HG02840 (cell line): Measurements from ENCODE around the gene PHACTR3.

Experiments used
- ATAC-seq: cut with Tn5 transposase; IDR thresholded peaks from one replicate; pipeline ENCODE4 v1.9.1; 2021; ENCODE audit warnings: mild to moderate bottlenecking, moderate library complexity, moderate number of reproducible peaks; ENCODE audit not compliant: unreplicated experiment, low FRiP score

Gene PHACTR3

DNA sequence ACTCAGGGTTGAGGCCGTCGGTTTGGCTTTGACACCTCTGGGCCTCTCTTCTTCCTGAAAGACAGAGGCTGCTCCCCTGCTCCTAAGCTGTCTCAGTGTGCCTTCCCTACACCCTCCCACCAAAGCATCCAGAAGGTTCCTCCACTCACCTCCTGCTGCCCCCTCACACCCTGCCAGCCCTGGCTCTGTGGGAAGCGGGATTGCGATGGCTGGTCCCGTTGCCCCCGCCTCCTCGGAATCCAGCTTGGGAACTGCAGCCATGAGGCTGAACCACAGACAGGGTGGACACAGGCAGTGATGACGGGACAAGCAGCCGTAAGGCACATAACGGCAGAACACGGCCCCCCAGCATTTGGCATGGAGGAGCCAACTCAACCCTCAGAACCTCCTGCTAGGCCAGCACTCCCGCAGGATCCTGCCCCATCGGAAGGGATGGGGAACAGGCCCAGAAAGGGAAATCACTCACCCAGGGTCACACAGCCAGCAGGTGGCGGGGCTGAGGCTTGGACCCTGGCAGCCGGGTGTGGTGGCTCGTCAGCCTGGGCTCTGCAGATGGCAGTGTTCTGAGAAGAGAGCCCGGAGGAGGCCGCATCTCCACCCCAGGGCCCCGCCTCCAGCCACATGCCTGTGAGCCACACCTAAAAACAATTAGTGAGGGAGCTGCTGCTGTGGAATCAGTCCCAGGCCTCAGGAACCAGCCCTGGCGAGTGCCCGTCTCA is 139.6 kb downstream of the PHACTR3 start:
- no peak for ATAC-seq

DNA sequence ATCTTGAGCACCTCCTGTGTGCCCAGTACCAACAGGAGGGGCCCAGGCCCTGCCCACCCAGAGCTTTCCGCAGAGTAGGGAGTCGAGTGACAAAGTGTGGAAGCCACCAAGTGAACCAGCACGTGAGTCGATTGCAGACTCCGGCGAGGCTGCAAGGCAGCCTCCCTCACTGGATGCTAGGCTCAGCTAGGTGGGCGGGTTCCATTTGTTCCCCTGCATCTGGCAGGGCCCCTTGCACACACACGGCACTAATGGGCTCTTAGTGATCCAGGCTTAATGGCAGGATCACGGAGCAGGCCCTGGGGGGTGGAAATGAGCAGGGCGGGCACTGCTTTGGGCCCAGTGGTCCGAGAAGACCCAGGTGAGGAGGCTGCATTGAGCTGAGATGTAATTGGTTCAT is 140.4 kb downstream of the PHACTR3 start:
- no peak for ATAC-seq

DNA sequence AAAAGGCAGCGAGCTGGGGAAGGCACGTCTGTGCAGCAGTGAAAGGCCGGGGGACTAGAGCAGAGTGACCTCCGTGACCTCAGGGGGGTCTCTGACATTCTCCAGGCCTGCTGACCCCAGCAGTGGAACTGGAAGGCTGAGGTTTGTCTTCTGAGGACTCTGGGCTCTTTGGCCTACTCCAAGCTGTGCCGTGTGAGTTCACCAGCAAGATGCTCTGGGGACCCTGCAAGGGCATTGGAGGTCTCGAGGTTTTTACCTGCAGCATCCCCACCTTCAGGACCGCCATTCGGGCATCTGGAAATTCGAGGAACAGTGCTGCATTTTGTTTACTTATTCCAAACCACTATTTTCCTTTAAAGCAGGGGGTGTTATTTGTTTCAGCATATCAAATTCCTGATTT is 140.9 kb downstream of the PHACTR3 start:
- no peak for ATAC-seq

- ATAC-seq: no peak
Observed at GRCh38 chr20:59745716-59746115, 141.4 kb downstream of the PHACTR3 start.

DNA sequence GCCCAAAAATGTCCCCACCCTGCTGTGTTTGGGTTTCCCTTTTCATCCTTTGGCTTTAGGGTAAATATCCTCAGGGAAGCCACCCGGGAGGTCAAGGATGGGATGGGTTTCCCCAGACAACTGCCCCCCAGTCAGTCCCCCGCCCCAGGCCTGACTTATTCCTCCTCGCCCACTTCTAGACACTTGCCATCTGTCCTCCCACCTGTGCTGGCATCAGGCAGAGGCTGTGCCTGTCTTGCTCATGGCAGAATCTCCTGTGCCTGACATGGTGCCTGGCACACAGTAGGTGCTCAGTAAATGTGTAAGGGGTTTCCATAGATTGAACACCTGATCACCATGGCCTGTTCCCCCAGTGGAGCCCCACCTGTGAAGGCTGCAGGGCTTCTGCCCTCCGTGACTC is 141.8 kb downstream of the PHACTR3 start:
- ATAC-seq: no peak

GRCh38 chr20:59747671-59748515 is 143.6 kb downstream of the PHACTR3 start:
- no peak for ATAC-seq

DNA sequence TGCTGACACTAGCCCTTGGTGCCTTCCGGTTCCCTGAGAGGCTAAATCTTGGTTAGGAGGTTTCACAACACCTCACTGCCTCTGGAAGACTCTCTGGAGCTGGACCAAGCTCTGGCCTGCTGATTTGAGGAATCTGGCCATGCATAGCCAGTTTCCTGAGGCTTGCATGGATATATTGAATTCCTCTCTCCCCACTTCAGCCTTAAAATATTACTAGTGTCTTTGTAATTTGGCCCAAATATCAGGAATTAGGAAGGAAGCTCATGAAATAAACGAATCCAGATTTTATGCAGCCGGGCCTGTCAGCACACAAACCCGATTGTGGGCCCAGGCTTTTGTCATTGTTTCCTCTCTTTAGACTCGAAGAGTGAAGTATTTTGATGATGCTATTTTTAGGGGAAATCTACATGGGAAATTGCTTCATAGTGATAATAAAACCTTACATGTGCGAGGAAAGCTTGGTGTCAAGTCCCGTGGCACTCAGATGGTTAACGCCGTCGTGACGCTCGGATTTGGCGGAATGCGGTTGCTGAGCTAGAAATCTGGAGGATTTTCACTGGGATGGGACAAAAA is 144.4 kb downstream of the PHACTR3 start:
- ATAC-seq: no peak

DNA sequence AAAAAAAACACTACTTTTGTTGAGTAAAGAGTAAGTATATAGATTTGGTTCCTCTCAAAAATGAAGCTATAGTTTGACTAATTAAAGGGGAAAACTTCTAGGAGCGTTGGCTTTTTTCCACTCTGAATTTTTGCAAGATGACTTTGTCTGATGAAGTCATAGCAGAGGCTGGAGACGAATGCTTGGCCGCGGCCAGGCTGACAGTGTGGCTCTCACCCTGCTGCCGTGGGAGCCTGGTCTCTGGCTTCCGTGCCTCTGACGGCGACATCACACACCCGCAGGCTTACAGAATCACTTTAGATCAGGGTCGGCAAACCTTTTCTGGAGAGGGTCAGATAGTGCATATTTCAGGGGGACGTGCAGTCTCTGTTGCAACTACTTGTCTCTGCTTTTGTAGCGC is 145.0 kb downstream of the PHACTR3 start:
- ATAC-seq: no peak

DNA sequence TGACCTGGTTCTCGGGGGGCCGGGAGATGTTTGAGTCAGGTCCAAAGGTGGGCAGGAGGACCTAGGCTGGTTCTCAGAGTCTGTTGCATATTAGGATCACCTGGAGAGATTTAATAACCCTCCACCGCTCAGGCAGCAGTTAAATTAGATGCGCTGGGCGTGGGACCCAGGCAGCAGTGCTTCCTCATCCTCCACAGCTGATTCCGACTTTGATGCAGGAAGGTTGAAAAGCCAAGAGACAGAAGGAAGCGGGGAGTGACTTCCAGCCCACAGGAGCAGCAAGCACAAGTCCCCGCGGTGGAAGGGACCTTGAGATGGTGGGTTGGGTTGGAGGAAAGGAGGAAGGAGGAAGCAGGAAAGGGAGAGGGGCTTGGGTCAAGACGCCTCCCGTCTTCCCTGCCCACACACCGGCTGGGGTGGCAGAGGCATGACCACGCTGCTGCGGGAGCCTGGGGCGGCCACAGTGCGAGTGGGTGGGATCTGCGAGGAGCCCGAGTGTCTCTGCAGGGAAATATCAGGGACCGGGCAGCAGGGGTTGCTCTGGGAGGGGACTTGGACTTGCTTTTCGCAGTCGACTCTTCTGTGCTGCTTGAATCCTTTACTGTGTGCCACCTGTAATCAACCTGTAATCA is 146.0 kb downstream of the PHACTR3 start:
- ATAC-seq: no peak

DNA sequence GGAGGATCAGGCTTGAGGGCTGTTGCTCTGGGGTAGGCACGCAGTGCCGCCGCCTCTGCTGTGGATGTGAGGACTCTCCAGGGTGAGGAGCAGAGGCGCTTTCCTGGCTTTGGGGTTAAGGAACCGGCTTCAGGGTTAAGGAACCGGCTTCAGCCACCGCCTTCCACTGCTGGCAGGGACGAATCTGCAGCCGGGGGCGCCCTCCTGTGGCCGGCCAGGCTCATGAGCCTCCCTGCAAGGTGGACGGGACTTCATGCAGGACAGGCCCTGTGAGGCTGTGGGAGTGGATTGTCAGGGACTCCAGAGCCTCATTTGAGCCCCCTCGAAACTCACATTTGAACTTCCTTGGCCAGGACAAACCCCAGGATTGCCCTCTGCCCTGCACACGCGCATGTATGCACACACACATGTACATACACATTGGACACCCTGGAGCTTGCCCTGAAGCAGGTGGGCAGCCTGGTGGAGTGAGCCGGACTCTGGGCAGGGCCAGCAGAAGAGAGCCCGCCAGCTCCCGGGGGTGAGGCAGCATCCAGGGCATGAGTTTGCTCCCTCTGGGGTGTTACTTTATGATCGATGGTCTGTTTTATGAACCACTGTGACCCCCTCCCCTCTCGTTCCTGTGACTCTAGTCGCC is 146.9 kb downstream of the PHACTR3 start:
- ATAC-seq: no peak

GRCh38 chr20:59752101-59752586 is 147.8 kb downstream of the PHACTR3 start:
- peak; percentile 67 for ATAC-seq

GRCh38 chr20:59752704-59753460 is 148.5 kb downstream of the PHACTR3 start:
- peak; percentile 23 for ATAC-seq

- no peak for ATAC-seq
Observed at GRCh38 chr20:59753836-59754235, 149.5 kb downstream of the PHACTR3 start.

DNA sequence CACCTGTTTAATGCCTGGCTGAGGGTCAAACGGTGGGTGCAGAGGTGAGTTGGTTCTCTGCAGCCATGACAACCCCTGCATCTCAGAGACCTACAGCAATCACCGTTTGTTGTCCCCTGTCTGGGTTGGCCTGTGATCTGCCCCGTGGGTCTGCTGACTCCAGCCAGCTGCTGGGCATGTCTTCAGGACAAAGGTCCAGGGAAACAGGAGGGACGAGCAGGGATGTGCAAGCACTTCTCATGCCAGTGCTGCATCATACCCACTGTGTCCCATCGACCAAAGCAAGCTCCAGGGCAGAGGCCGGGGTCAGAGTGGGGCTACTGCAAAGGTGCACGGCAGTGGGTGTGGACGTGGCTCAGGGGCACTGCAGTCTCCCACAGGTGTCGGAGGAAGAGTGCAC is 150.2 kb downstream of the PHACTR3 start:
- no peak for ATAC-seq

- ATAC-seq: no peak
Observed at GRCh38 chr20:59756241-59756640, 151.9 kb downstream of the PHACTR3 start.

DNA sequence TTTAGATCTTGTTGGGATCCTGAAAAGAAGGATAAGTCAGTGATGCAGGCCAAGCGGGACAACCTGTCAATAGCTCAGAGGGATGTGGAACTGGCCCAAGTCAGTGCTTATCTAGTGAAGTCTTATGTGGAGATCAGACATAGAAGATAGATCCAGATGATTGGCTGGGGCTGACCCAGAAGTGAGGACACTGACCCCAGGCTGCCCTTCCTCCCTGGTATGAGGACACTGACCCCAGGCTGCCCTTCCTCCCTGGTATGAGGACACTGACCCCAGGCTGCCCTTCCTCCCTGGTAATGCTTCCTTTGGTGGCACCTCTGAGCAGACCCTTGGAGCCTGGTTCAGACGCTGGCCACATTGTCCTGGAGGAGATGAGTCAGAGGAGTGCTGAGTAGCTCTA is 159.7 kb downstream of the PHACTR3 start:
- ATAC-seq: no peak

DNA sequence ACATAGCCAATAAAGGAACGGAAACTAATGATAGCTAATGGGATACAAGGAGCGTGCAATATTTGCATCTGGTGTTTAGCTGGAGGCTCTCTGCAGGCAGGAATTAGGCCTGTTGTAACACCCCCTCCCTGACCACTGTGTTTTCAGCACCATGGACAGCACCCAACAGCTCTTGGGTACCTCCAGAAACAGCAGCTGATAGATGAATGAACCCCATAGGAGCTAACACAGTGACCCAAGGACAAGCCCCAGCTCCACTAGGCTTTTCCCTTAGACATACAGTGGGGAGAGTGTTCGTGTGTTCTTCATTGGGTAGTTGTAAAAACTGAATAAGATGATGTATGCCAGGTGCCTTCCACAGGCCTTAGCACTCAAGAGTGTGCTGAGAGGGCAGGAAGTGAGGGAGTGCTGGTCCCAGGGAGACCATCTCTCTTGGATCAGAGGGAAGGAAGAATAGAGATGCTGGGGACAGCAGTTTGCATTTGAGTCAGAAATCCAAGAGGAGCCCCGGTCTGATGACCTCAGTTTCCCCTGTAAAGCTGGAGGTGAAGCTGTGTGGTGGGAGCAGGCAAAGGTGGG is 161.3 kb downstream of the PHACTR3 start:
- no peak for ATAC-seq

DNA sequence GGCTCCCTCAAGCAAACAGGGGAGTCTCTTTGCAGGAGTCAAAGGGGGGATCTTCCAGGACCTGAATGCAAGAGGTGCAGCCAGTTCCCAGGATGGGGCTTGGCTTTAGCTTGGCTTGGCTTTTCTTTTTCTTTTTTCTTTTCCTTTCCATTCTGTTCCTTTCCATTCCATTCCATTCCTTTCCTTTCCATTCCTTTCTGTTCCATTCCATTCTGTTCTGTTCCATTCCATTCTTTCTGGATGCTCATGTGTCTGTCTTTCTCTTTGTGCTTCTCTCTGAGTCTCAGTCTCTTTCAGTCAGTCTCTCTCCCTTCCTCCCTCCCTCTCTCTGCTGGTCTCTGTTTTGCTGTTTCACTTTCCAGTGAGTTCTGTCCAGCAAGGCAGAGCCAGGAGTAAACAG is 163.3 kb downstream of the PHACTR3 start:
- no peak for ATAC-seq

- no peak for ATAC-seq
Observed at GRCh38 chr20:59770270-59770669, 165.9 kb downstream of the PHACTR3 start.
